ENCODE data around the gene TMEM223.

GRCh38 chr11:62775646-62776045, 16.2 kb downstream of the TMEM223 start:
- TF ChIP-seq, protein P1, sequence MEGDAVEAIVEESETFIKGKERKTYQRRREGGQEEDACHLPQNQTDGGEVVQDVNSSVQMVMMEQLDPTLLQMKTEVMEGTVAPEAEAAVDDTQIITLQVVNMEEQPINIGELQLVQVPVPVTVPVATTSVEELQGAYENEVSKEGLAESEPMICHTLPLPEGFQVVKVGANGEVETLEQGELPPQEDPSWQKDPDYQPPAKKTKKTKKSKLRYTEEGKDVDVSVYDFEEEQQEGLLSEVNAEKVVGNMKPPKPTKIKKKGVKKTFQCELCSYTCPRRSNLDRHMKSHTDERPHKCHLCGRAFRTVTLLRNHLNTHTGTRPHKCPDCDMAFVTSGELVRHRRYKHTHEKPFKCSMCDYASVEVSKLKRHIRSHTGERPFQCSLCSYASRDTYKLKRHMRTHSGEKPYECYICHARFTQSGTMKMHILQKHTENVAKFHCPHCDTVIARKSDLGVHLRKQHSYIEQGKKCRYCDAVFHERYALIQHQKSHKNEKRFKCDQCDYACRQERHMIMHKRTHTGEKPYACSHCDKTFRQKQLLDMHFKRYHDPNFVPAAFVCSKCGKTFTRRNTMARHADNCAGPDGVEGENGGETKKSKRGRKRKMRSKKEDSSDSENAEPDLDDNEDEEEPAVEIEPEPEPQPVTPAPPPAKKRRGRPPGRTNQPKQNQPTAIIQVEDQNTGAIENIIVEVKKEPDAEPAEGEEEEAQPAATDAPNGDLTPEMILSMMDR (IDR thresholded peaks at IDR 0.05) = no peak
- TF ChIP-seq POLR2AphosphoS5 (IDR thresholded peaks at IDR 0.05; ENCODE audit: insufficient read depth in 1 of 2, low read depth in 1 of 2) (no peak), POLR2A (IDR thresholded peaks at IDR 0.05) (no peak)

Data from vagina (tissue), 2 donors.